ENCODE measurements around the gene GDF9.

Gene GDF9

DNA sequence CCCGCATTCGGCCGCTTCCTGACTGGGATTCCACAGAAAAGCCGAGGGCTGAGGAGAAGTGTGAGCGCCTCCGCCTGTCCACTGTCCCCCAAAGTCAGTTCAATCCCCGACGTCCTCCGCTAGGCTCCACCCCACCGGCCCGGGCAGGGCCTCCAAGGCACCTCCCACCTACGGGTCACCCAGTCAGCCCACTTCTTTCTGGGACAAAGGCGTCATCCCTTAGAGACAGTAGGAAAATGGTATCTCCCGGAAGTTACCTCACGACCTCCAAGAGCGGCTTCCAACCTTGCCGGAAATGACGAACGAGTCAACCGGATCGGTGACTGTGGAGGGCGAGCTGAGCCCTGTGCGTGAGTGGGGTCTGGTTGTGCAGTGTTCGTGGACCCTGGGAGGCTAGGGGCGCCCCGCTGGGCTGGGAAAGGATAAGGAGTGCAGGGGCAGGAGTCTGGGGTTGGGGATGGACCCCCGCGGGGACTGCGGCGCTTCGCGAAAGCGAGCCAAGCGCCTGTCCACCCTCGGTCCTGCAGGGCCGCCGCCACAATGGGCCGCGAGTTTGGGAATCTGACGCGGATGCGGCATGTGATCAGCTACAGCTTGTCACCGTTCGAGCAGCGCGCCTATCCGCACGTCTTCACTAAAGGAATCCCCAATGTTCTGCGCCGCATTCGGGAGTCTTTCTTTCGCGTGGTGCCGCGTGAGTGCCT, at the start of gene GDF9, which contains the start of gene UQCRQ:
GDF9 (minus strand) TSS at position 128 of the 704 bp plus-strand sequence. CDS start 1,936 bp downstream, outside the sequence.
UQCRQ (plus strand) TSS at position 301 of the 704 bp plus-strand sequence; CDS start at position 541, 240 bp downstream.
- peak; percentile 66 to 99 (median 96) for DNase-seq

DNA sequence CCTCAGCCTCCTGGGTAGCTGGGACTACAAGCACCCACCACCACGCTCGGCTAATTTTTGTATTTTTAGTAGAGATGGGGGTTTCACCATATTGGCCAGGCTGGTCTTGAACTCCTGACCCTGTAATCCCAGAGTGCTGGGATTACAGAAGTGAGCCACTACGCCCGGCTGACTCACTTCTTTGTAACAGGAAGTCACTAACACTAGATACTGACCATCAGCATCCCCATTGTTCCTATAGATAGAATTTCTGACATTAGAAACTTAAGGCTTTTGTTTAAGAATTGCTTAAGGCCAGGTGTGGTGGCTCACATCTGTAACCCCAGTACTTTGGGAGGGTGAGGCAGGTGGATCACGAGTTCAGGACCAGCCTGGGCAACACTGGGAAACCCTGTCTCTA, 49.4 kb upstream of the GDF9 start:
- DNase-seq: no peak

GRCh38 chr5:132909702-132910101, 43.4 kb upstream of the GDF9 start:
- no peak for DNase-seq

DNA sequence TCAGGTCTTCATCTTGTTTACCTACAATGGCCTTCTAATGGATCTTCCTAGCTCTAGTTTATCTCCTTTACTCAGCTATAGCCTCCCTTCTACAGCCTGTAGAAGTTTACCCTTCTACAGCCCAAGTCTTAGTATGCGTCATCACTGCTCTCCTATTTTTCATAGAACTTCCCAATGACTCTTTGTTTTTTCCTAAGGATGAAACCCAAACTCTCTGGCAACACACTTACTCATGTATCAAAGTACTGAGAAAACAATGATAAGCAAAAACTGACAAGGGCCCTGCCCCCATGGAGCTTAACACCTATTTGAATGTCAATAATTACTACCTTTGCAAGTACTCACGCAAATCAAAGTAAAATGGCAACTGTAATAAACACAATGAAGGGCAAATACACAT, 40.9 kb upstream of the GDF9 start:
- DNase-seq: no peak

DNA sequence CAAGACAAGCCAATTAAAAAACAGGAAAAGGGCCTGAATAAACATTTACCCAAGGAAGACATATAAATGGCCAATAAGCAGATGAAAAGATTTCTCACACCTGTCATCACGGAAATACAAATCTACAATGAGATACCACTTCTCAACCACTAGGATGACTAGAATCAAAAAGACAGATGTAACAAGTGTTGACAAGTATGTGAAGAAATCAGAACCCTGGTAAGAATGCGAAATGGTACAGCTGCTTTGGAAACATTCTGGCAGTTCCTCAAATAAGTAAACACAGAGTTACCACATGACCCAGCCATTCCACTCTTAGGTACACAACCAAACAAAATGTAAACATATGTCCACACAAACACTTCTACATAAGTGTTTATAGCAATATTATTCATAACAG, 39.7 kb upstream of the GDF9 start:
- no peak for DNase-seq

GRCh38 chr5:132901730-132902129, 35.5 kb upstream of the GDF9 start:
- no peak for DNase-seq

- no peak for DNase-seq
Observed at GRCh38 chr5:132901036-132901435, 34.8 kb upstream of the GDF9 start.

DNA sequence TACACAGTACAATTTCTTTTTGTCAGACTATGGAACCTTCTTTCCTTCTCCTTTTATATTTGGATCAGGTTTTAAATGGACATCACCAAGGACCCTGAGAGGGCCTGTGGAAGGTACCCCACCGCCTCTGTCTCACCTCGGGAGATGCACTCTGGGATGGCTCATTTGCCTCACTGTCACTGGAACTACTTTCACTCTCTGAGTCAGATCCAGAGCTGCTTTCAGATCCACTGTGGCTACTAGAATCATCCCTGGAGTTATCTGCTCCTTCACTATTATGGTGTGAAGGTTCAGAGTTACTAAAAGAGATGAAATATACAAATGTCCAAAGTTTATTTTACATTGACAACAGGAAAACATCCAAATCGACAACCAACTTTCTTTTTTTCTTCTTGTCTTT, 31.8 kb upstream of the GDF9 start:
- DNase-seq: no peak

DNA sequence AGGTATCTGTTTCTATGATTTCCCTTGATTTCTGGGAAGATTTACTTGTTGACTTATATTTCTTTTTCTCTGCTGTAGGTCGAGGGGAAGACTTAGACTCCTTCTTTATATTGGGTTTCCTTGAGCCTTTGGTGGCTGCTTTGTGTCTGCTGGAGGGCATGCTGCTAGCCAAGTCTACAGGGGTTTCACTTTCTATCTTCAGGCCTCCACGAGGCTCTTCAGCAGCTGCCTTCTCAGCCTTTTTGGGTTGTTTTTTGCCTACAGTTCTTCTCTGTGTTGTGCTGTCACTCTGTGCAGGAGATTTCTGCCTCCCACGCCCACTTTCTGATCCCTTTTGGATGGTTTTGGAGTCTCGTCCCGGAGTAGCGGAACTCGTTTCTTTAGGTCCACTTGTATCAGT, 30.4 kb upstream of the GDF9 start:
- no peak for DNase-seq

GRCh38 chr5:132895719-132896305, 29.5 kb upstream of the GDF9 start:
- no peak for DNase-seq

GRCh38 chr5:132890817-132891216, 24.5 kb upstream of the GDF9 start:
- no peak for DNase-seq

DNA sequence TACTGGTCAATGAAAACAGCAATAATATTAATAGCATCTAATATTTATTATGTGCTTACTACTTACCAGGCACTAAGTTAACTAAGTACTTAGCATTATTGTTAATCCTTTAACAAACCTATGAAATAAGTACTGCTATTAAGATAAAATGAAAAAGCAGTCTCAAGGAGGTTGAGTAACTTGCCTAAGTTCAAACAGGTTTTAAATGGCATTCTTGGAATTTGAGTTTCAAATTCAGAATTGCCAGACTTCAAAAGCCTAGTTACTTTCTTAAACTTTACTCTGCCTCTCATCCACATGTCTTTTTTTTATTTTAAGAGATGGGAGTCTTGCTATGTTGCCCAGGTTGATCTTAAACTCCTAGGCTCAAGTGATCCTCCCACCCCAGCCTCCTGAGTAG, 23.2 kb upstream of the GDF9 start:
- DNase-seq: no peak

DNA sequence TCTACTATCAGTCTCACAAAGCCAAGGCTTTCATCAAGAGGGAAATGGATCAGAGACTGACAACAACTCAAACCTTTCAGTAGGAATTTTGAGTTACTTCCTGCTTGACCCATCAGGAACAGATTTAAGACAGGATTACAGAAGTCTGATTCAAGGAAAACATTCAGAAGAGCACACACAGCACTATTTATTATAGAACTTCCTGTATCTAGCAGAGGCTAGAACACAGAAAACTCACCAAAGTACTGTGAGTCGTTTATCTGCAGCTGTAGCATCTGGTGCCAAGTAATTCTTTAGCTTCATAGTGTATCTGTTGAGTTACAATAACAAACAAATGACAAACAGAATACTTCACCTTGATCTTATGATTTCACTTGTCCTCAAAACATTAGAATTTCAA, 21.0 kb upstream of the GDF9 start:
- DNase-seq: no peak

GRCh38 chr5:132886064-132886823, 20.0 kb upstream of the GDF9 start:
- DNase-seq: peak in 2 of 51 donors; percentile 2 to 5

DNA sequence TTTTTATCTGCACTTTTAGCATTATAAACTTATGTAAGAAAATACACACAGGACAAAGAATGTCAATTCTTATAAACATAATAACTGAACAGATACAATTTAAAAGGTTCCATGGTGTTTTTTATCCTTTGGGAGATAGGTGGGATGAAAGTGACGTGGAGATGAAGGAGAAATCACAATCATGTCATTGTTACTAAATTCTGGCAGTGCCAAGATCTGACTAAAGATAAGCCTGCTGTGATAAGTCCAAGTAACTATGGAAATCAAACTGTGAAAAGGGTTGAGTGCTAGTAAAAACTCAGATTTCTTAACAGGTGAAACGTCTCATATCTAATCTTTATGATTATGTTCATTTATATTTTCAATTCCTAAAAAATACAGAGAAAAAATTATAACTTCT, 18.3 kb upstream of the GDF9 start:
- no peak for DNase-seq

GRCh38 chr5:132883261-132883834, 17.1 kb upstream of the GDF9 start:
- DNase-seq: peak in 29 of 51 donors; percentile 5 to 69 (median 40)

- DNase-seq: peak in 17 of 51 donors; percentile 2 to 26 (median 9)
Observed at GRCh38 chr5:132877938-132878337, 11.7 kb upstream of the GDF9 start.

DNA sequence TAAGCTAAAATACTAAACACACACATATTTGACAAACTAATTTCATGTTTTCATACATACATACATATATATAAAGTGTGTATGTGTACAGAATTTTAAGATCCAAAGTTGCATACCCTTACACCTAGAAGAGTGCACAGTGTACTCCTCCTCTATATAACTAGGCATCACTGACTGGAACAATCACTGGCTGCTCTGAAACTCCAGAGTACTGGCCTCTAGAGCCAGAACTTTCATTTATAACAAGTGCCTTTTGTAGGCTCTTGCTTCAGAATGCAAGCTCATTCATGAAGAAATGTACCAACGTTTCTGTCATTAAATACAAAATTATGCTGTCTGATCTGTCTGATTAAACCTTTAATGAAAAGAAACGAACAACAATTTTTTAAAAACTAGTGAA, 11.2 kb upstream of the GDF9 start:
- DNase-seq: peak in 4 of 51 donors; percentile 1 to 28 (median 10)

GRCh38 chr5:132876020-132876759, 9.9 kb upstream of the GDF9 start:
- no peak for DNase-seq

DNA sequence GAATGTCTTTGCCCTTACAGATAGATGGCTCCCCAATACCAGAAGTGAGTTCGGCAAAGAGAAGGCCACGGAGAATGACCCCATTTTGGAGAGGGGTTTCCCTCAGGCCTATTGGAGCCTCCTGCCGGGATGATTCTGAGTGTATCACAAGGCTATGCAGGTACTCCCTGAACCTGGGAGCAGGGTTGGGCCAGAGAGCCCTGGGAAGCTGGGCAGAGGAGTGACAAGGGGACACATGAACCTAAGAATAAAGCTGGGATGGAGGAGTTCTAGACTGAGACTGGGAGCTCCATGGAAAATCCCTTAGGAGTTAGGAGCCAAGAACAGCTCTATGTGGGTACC, 7.6 kb upstream of the GDF9 start:
- no peak for DNase-seq

- no peak for DNase-seq
Observed at GRCh38 chr5:132873119-132873929, 7.1 kb upstream of the GDF9 start, which contains the start of gene LEAP2. Gene LEAP2 (plus strand): TSS chr5:132873668. CDS start chr5:132873695, 27 bp downstream.
